ENCODE measurements around the gene DCP2. TPM values are rescaled to one million over a fixed set of nuclear protein-coding genes. Genes with fewer than 3 reads are reported as not detected.

The DCP2 gene
- total and polyA plus RNA-seq, 10 of the 15 experiments (the other 5 are each of a cell fraction or from before 2014, with no cell fraction given), result 23.4 to 81.6 (median 47.4) TPM

DNA sequence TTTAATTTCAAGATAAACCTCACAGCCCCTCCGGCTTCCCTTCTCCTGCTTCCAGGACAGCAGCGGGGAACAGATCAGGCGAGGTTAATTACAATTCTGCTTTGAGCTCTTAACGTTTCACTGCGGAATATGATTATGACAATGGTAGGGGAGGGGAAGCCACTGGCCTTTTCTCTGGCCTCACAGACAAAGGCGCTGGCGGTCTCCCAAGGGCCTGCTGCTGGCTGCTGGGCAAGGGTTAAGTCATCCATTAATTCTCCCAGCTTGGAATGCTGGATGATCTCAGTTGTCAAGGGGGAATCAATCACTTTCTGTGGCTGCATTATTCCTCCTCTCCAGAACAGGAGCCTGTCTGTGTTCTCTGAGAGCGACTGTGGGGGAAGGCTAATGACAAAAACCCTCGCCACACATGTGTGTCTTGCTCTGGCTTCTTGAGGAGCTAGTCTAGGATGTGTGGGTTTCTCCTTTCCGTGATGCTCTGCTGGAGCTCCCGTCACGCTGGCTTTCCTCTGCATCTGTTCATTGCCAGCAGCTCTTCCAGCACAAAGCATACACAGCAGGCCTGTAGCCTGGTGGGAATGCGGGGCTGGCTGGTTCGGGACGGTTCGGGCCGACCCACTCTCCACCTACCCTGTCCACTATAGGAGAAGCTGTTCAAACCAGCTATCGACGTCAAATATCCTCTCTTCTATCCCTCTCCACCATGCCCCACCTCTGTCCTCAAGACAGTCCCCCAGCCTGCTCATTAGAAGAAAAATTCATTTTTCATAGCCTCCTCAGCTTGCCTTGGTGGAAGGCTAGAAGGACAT is 82.8 kb downstream of the DCP2 start (continued):
- TF ChIP-seq NR2C2 (IDR thresholded peaks at IDR 0.05; ENCODE audit: borderline replicate concordance, control insufficient read depth, insufficient read length, low read depth) (no peak), WRNIP1 (IDR thresholded peaks at IDR 0.05; ENCODE audit: borderline replicate concordance, low read depth, low read length) (no peak), ATF3 (IDR thresholded peaks at IDR 0.05; ENCODE audit: borderline replicate concordance, extremely low read depth, low read depth, low read length) (no peak), SPI1 (IDR thresholded peaks at IDR 0.05; ENCODE audit: borderline replicate concordance, insufficient read depth, low read depth, low read length) (no peak), SIN3A (IDR thresholded peaks at IDR 0.05; ENCODE audit: low read depth, low read length) (no peak), RAD51 (IDR thresholded peaks at IDR 0.05) (no peak)

DNA sequence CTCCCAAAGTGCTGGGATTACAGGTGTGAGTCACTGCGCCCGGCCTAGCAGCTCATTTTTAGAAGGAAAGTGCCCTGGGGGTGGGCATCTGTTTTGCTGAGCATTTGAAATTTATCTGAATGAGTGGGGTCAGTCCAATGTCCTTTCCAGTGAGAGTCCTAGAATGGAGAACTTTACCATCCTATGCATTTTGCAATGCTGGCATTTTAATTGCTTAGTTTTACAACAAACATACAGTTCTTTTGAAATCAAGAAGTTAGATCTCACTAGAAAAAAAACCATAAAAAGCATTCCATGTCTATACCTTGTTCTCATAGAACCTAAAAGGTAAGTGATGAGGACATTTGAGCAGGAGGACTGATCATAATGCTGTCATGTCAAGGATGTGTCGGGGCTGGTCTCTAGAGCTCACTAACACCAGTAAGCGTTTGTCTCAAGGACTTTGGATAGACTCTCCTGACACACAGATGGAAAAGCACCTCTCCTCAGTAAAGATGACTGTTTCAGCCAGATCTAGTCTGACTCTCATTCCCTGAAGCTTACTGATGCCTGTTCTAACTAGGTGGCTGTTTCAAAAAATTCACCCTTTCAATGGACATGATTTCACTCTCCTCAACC is 83.9 kb downstream of the DCP2 start:
- FAIRE-seq, result no peak
- TF ChIP-seq, protein P1, sequence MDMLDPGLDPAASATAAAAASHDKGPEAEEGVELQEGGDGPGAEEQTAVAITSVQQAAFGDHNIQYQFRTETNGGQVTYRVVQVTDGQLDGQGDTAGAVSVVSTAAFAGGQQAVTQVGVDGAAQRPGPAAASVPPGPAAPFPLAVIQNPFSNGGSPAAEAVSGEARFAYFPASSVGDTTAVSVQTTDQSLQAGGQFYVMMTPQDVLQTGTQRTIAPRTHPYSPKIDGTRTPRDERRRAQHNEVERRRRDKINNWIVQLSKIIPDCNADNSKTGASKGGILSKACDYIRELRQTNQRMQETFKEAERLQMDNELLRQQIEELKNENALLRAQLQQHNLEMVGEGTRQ (IDR thresholded peaks at IDR 0.05; ENCODE audit: borderline replicate concordance, low read depth, low read length), result no peak
- TF ChIP-seq, protein P2, sequence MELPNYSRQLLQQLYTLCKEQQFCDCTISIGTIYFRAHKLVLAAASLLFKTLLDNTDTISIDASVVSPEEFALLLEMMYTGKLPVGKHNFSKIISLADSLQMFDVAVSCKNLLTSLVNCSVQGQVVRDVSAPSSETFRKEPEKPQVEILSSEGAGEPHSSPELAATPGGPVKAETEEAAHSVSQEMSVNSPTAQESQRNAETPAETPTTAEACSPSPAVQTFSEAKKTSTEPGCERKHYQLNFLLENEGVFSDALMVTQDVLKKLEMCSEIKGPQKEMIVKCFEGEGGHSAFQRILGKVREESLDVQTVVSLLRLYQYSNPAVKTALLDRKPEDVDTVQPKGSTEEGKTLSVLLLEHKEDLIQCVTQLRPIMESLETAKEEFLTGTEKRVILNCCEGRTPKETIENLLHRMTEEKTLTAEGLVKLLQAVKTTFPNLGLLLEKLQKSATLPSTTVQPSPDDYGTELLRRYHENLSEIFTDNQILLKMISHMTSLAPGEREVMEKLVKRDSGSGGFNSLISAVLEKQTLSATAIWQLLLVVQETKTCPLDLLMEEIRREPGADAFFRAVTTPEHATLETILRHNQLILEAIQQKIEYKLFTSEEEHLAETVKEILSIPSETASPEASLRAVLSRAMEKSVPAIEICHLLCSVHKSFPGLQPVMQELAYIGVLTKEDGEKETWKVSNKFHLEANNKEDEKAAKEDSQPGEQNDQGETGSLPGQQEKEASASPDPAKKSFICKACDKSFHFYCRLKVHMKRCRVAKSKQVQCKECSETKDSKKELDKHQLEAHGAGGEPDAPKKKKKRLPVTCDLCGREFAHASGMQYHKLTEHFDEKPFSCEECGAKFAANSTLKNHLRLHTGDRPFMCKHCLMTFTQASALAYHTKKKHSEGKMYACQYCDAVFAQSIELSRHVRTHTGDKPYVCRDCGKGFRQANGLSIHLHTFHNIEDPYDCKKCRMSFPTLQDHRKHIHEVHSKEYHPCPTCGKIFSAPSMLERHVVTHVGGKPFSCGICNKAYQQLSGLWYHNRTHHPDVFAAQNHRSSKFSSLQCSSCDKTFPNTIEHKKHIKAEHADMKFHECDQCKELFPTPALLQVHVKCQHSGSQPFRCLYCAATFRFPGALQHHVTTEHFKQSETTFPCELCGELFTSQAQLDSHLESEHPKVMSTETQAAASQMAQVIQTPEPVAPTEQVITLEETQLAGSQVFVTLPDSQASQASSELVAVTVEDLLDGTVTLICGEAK (IDR thresholded peaks at IDR 0.05; ENCODE audit: borderline replicate concordance), result no peak
- TF ChIP-seq WRNIP1 (IDR thresholded peaks at IDR 0.05; ENCODE audit: borderline replicate concordance, low read depth, low read length), result no peak
- no peak for TF ChIP-seq ZBTB33 (IDR thresholded peaks at IDR 0.05)
- TF ChIP-seq TCF3 (IDR thresholded peaks at IDR 0.05; ENCODE audit: borderline replicate concordance, insufficient read depth, low read depth, low read length), result no peak
- TF ChIP-seq SMAD1 (IDR thresholded peaks at IDR 0.05; ENCODE audit: low read depth, partially characterized antibody), result no peak
- no peak for TF ChIP-seq JUND (IDR thresholded peaks at IDR 0.05; ENCODE audit: low read depth, low read length)
- no peak for TF ChIP-seq NFYA (IDR thresholded peaks at IDR 0.05; ENCODE audit: borderline replicate concordance, low read depth, low read length)

More for the DNA sequence above, 83.9 kb downstream of the DCP2 start:
- no peaks in the 10 kb centered on the region for H3K36me3 ChIP-seq (ENCODE audit: control insufficient read depth in 2 of 2, insufficient read depth in 2 of 2, low read length in 1 of 2)
- ChIA-PET POLR2A (no interaction called here), CTCF (no interaction called here), RAD21 (ENCODE audit: unreplicated experiment) (no interaction called here), SMC1A (ENCODE audit: uncharacterized antibody, unreplicated experiment) (interaction anchor here (0.6 kb wide), 1 partner anchor 111 kb away, joined by 3 read pairs; no protein-coding TSS in a partner anchor)
- no peaks in the 10 kb centered on the region for H4K20me1 ChIP-seq (ENCODE audit: control insufficient read depth, insufficient read depth)
- no TSS peak for BruUV-seq (replicated peaks)
- DNase-seq (ENCODE audit: low read depth, low spot score), result no peak
- in situ Hi-C loops (cut with MboI), result no loop called here
- no peak for ATAC-seq
- H3K9ac ChIP-seq (ENCODE audit: control insufficient read depth, insufficient read depth, low read length), result no peak overlapping the region
- WGBS (ENCODE audit: insufficient coverage, insufficient replicate concordance, low lambda C conversion rate, missing lambda C conversion rate), result 57% methylated on average over 4 of the region's 4 CpGs
- intact Hi-C loops (cut with micrococcal nuclease; ENCODE audit: unreplicated experiment), result no loop called here
- no peaks in the 10 kb centered on the region for H3K79me2 ChIP-seq (ENCODE audit: control insufficient read depth, insufficient read depth, low read length)
- no peaks in the 10 kb centered on the region; a peak in 2 of 4 replicates for H3K27me3 ChIP-seq (replicated peaks in 1 of 2; ENCODE audit: control insufficient read depth in 2 of 2, insufficient read depth in 2 of 2, low read length in 1 of 2)
- peaks cover 8% of the 10 kb centered on the region; the same call in 1 of the 2 replicates for H3K4me1 ChIP-seq (ENCODE audit: control insufficient read depth, insufficient read depth, low read length)
- no peak overlapping the region for H3K4me3 ChIP-seq
- no peak overlapping the region for H3K27ac ChIP-seq (ENCODE audit: control insufficient read depth, insufficient read depth)
- no peak overlapping the region for H2AFZ ChIP-seq (ENCODE audit: control insufficient read depth, low read depth, low read length)
- no peaks in the 10 kb centered on the region for H3K9me3 ChIP-seq (replicated peaks; ENCODE audit: control insufficient read depth, insufficient read depth, low read length)
- H3K4me2 ChIP-seq (ENCODE audit: control insufficient read depth, insufficient read depth), result no peak overlapping the region
